ENCODE results near the gene INTS3.

DNA sequence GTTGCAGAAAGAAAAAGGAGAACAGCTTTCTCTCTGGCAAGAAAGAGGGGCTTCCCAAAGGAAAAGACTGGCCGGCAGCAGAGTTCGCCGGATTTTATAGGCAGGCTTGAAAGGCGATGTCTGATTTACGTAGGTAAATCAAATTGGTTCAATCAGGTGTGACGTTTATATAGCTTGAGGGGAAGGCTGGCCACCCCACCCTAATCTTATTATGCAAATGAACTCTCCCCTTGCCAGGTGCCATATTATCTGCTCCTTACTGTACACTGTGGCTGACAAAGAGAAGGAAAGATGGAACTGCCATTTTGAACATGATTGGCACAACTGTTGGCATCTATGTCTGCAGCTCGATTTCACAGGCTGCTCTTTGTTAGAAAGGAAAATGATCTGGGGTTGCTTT lies 16.8 kb upstream of the INTS3 start:
- TF ChIP-seq, protein P1, sequence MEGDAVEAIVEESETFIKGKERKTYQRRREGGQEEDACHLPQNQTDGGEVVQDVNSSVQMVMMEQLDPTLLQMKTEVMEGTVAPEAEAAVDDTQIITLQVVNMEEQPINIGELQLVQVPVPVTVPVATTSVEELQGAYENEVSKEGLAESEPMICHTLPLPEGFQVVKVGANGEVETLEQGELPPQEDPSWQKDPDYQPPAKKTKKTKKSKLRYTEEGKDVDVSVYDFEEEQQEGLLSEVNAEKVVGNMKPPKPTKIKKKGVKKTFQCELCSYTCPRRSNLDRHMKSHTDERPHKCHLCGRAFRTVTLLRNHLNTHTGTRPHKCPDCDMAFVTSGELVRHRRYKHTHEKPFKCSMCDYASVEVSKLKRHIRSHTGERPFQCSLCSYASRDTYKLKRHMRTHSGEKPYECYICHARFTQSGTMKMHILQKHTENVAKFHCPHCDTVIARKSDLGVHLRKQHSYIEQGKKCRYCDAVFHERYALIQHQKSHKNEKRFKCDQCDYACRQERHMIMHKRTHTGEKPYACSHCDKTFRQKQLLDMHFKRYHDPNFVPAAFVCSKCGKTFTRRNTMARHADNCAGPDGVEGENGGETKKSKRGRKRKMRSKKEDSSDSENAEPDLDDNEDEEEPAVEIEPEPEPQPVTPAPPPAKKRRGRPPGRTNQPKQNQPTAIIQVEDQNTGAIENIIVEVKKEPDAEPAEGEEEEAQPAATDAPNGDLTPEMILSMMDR (conservative IDR thresholded peaks at IDR 0.05 in 1 of 2, IDR thresholded peaks at IDR 0.05 in 1 of 2; ENCODE audit: low read depth in 1 of 2, low read length in 2 of 2) = no peak
- TF ChIP-seq EZH2 (IDR thresholded peaks at IDR 0.05; ENCODE audit: low read length, missing control alignments) = no peak
